ENCODE data around the gene KRTAP9-8. TPM values are rescaled to one million over a fixed set of nuclear protein-coding genes. Genes with fewer than 3 reads are reported as not detected.

The KRTAP9-8 gene
- total and polyA plus RNA-seq, 2 of the 4 experiments (the other 2 are of a cell fraction), result not detected

- no peak overlapping the region for H4K8ac ChIP-seq (ENCODE audit: low read depth in 2 of 2, low read length in 2 of 2)
- H3K79me1 ChIP-seq (ENCODE audit: low read depth in 1 of 2, low read length in 2 of 2), result no peaks in the 10 kb centered on the region
- H3K4me1 ChIP-seq (ENCODE audit: control insufficient read depth, insufficient read depth, low read length), result no peaks in the 10 kb centered on the region
- intact Hi-C loops (cut with micrococcal nuclease), result no loop called here
- H3K4me3 ChIP-seq (ENCODE audit: insufficient read depth, low read depth, low read length), result no peak overlapping the region
- H3K27ac ChIP-seq (ENCODE audit: insufficient read depth, low read length), result no peak overlapping the region
- H3K9me3 ChIP-seq (ENCODE audit: control insufficient read depth, insufficient read depth, low read length), result no peaks in the 10 kb centered on the region
- H3K56ac ChIP-seq (ENCODE audit: extremely low read depth, insufficient read depth, low read length), result no peak overlapping the region
- no peak overlapping the region for H2BK5ac ChIP-seq (ENCODE audit: low read depth, low read length, poor library complexity, severe bottlenecking)
- H3K9ac ChIP-seq (ENCODE audit: low read depth, low read length), result no peak overlapping the region
- WGBS, 2 experiments (ENCODE audit: extremely low coverage in 2 of 2, insufficient read length in 1 of 2), result no CpG with 5 or more reads among the region's 3 CpGs
- in situ Hi-C loops (cut with MboI; ENCODE audit: low sequenced_read_pairs), result no loop called here
- H2AFZ ChIP-seq (replicated peaks; ENCODE audit: low read length, poor library complexity), result no peak overlapping the region
- no peak overlapping the region for H2BK15ac ChIP-seq (ENCODE audit: low read depth, low read length)
- no peak overlapping the region for H3K4ac ChIP-seq (ENCODE audit: low read depth, low read length)
- H2BK120ac ChIP-seq (ENCODE audit: low read depth, low read length), result no peak overlapping the region
- no peak overlapping the region for H2AK5ac ChIP-seq (ENCODE audit: low read depth, low read length)
- H3K23ac ChIP-seq (ENCODE audit: low read depth, low read length), result no peak overlapping the region
- no peak overlapping the region for H4K91ac ChIP-seq (ENCODE audit: insufficient read depth, low read depth, low read length)
- H4K5ac ChIP-seq (ENCODE audit: low read depth, low read length), result no peak overlapping the region
- no peak overlapping the region for H3K4me2 ChIP-seq (ENCODE audit: low read depth, low read length)
- no TSS peak for BruUV-seq (replicated peaks)
- no peak overlapping the region for H2BK20ac ChIP-seq (ENCODE audit: low read depth, low read length)
- ChIA-PET POLR2A (ENCODE audit: unreplicated experiment) (no interaction called here), CTCF (no interaction called here)
- H3K18ac ChIP-seq (ENCODE audit: low read depth, low read length), result no peak overlapping the region
- TF ChIP-seq POLR2A (IDR thresholded peaks at IDR 0.05; ENCODE audit: low read depth, low read length), result no peak
- no peak for TF ChIP-seq MAFK (IDR thresholded peaks at IDR 0.05; ENCODE audit: low read depth, low read length)
- TF ChIP-seq CTCF (conservative IDR thresholded peaks at IDR 0.05; ENCODE audit: low read depth, low read length), result no peak
- no peak for TF ChIP-seq ELK1 (IDR thresholded peaks at IDR 0.05; ENCODE audit: borderline replicate concordance, low read depth, low read length)
- no peak for TF ChIP-seq RFX5 (IDR thresholded peaks at IDR 0.05; ENCODE audit: low read depth, low read length)
- no peak for TF ChIP-seq NFE2L2 (IDR thresholded peaks at IDR 0.05; ENCODE audit: low read depth, low read length)
- TF ChIP-seq RAD21 (IDR thresholded peaks at IDR 0.05; ENCODE audit: low read length), result no peak
- TF ChIP-seq CHD1 (IDR thresholded peaks at IDR 0.05; ENCODE audit: low read depth, low read length), result no peak
- no peak for TF ChIP-seq BHLHE40 (IDR thresholded peaks at IDR 0.05; ENCODE audit: low read depth, low read length)
- TF ChIP-seq SMC3 (IDR thresholded peaks at IDR 0.05; ENCODE audit: low read depth, low read length), result no peak
- TF ChIP-seq MXI1 (IDR thresholded peaks at IDR 0.05; ENCODE audit: borderline replicate concordance, low read depth, low read length), result no peak
- TF ChIP-seq MAZ (IDR thresholded peaks at IDR 0.05; ENCODE audit: borderline replicate concordance, low read depth, low read length), result no peak
- no peaks in the 10 kb centered on the region for H3K9me1 ChIP-seq (ENCODE audit: insufficient read depth, low read length)
- dilution Hi-C loops (cut with HindIII; ENCODE audit: low sequenced_read_pairs, unreplicated experiment), result no loop called here
- DNase-seq (no peak), ATAC-seq (ENCODE audit: low read depth) (no peak)
- peaks cover 12% of the 10 kb centered on the region for H3K27me3 ChIP-seq (ENCODE audit: control insufficient read depth, insufficient read depth, low read length)
- no peak overlapping the region for H2AK9ac ChIP-seq (replicated peaks; ENCODE audit: low read depth, low read length, poor library complexity)
- no peak overlapping the region for H3K14ac ChIP-seq (replicated peaks; ENCODE audit: low read depth, low read length)
- no peaks in the 10 kb centered on the region for H3K36me3 ChIP-seq (ENCODE audit: control insufficient read depth, insufficient read depth, low read length)
- H4K20me1 ChIP-seq (ENCODE audit: insufficient read depth, low read length), result no peaks in the 10 kb centered on the region
Observed at GRCh38 chr17:41267711-41268110, 29.9 kb downstream of the KRTAP9-8 start.
